B cell (primary cell): ENCODE results near the gene C17orf114.

Experiments
- ATAC-seq: fragments of 200-7000 bp; cut with Tn5 transposase; one replicate; pipeline ENCODE4 v1.10.0; 2021; ENCODE audit warnings: low read depth, mild to moderate bottlenecking, moderate number of reproducible peaks, moderate library complexity
- CTCF ChIA-PET: fragments of 350-600 bp; sonication (Branson Sonifier 250); formaldehyde crosslinking; loops from one replicate; lab custom pipeline; 2021; ENCODE audit warnings: antibody characterized with exemption, inconsistent platforms; lab: Charles Lee
- POLR2A ChIA-PET: fragments of 350-600 bp; sonication (Branson Sonifier 250); formaldehyde crosslinking; loops from one replicate; lab custom pipeline; 2021; ENCODE audit warnings: antibody characterized with exemption; lab: Charles Lee
- DNase-seq: peaks from one replicate; pipeline ENCODE4 v3.0.0; 2013
- H2AFZ ChIP-seq: 2 replicates; pipeline ENCODE4 v1.6.1; 2012; ENCODE audit warnings: mild to moderate bottlenecking, low read depth, low read length; ENCODE audit not compliant: insufficient read depth, poor library complexity, severe bottlenecking
- H3K27ac ChIP-seq, 2 donors: 1 replicate in 1 of 2; 2 replicates in 1 of 2; pipeline ENCODE4 v1.5.1; 2012 to 2013; ENCODE audit warnings: low read length in 2 of 2, mild to moderate bottlenecking in 2 of 2, moderate library complexity in 1 of 2
- H3K27me3 ChIP-seq, 4 experiments: fragments of 200-600 bp in 1 of 4; sonication (generic) in 1 of 4; replicated peaks in 1 of 4; 1 replicate in 2 of 4; 2 replicates in 2 of 4; pipeline versions ENCODE4 v1.6.1 to v1.7.0; 2013 to 2016; ENCODE audit warnings: low read length in 3 of 4, mild to moderate bottlenecking in 2 of 4, mixed read lengths in 1 of 4, moderate library complexity in 1 of 4; ENCODE audit not compliant: insufficient read depth in 4 of 4, control insufficient read depth in 3 of 4; ENCODE audit errors: control extremely low read depth in 1 of 4
- H3K36me3 ChIP-seq, 2 experiments: replicated peaks in 1 of 2; 1 replicate in 1 of 2; 2 replicates in 1 of 2; pipeline versions ENCODE4 v1.6.1 to v1.7.1; 2013; ENCODE audit warnings: low read length in 1 of 2; ENCODE audit not compliant: insufficient read depth in 2 of 2, control insufficient read depth in 1 of 2; ENCODE audit errors: control extremely low read depth in 1 of 2, extremely low read depth in 1 of 2
- H3K4me1 ChIP-seq, 2 donors: fragments of 200-600 bp in 1 of 2; sonication (generic) in 1 of 2; 1 replicate in 1 of 2; 2 replicates in 1 of 2; pipeline versions ENCODE4 v1.5.1 to v1.6.1; 2013 to 2017; ENCODE audit warnings: low read length in 2 of 2; ENCODE audit not compliant: control insufficient read depth in 2 of 2, insufficient read depth in 2 of 2
- H3K4me2 ChIP-seq: replicated peaks from 2 replicates; pipeline ENCODE3; 2012; ENCODE audit warnings: mild to moderate bottlenecking, low read depth, low read length; ENCODE audit not compliant: poor library complexity, severe bottlenecking
- H3K4me3 ChIP-seq, 5 experiments: fragments of 200-600 bp in 1 of 5; sonication (generic) in 1 of 5; 1 replicate in 3 of 5; 2 replicates in 2 of 5; pipeline versions ENCODE4 v1.5.1 to v1.7.0; 2011 to 2016; ENCODE audit warnings: low read length in 4 of 5, mild to moderate bottlenecking in 4 of 5, low read depth in 2 of 5, control low read depth in 1 of 5, moderate library complexity in 1 of 5; ENCODE audit not compliant: insufficient read depth in 1 of 5; ENCODE audit errors: control extremely low read depth in 1 of 5, extremely low read depth in 1 of 5
- H3K79me2 ChIP-seq: fragments of 200-600 bp; sonication (generic); one replicate; pipeline ENCODE4 v1.6.0; 2016; ENCODE audit warnings: low read length; ENCODE audit not compliant: control insufficient read depth, insufficient read depth
- H3K9ac ChIP-seq: fragments of 200-600 bp; sonication (generic); 2 replicates; pipeline ENCODE4 v1.6.1; 2017; ENCODE audit warnings: mild to moderate bottlenecking, low read length, moderate library complexity
- H3K9me3 ChIP-seq, 3 donors: one replicate each; pipeline versions ENCODE4 v1.6.1 to v1.7.1; 2013; ENCODE audit warnings: low read length in 2 of 3; ENCODE audit not compliant: control insufficient read depth in 2 of 3, insufficient read depth in 1 of 3; ENCODE audit errors: control extremely low read depth in 1 of 3
- H4K20me1 ChIP-seq: 2 replicates; pipeline ENCODE4 v1.6.0; 2012; ENCODE audit warnings: mild to moderate bottlenecking, low read length; ENCODE audit not compliant: insufficient read depth, control insufficient read depth, poor library complexity, severe bottlenecking
- H3K27ac Mint-ChIP-seq: one replicate; pipeline ENCODE4 v1.8.0; 2021; ENCODE audit warnings: mixed read lengths
- H3K27me3 Mint-ChIP-seq: one replicate; pipeline ENCODE4 v1.8.0; 2021; ENCODE audit warnings: mixed read lengths
- H3K4me1 Mint-ChIP-seq: one replicate; pipeline ENCODE4 v1.8.0; 2021; ENCODE audit warnings: mixed read lengths
- H3K4me3 Mint-ChIP-seq: one replicate; pipeline ENCODE4 v1.8.0; 2021; ENCODE audit warnings: mixed read lengths
- H3K9me3 Mint-ChIP-seq: one replicate; pipeline ENCODE4 v1.8.0; 2022; ENCODE audit warnings: mixed read lengths; ENCODE audit not compliant: insufficient read depth
- CTCF ChIP-seq: fragments of 200-600 bp; IDR thresholded peaks from one replicate; pipeline ENCODE4 v1.8.0; 2022; ENCODE audit warnings: antibody characterized with exemption, mild to moderate bottlenecking
- EZH2 ChIP-seq: IDR thresholded peaks from 2 replicates; pipeline ENCODE4 v1.6.1; 2012; ENCODE audit warnings: borderline replicate concordance, low read depth, mild to moderate bottlenecking, moderate library complexity, low read length; ENCODE audit not compliant: insufficient read depth, poor library complexity, severe bottlenecking
- WGBS: methylation state at CpG from one replicate; pipeline ENCODE4 v1.1.5; 2013; ENCODE audit warnings: missing lambda C conversion rate; ENCODE audit not compliant: insufficient coverage; 5-methylcytosine and 5-hydroxymethylcytosine counted together
- intact Hi-C: fragments of 100-400 bp; cut with micrococcal nuclease; formaldehyde crosslinking; loops from one replicate; pipeline ENCODE4 v1.10.0; 2022

The C17orf114 gene

GRCh38 chr17:4846635-4847390 is 44.7 kb upstream of the C17orf114 start:
- H3K4me3 ChIP-seq: no peak overlapping the region
- intact Hi-C loops: no loop called here
- ATAC-seq (no peak), DNase-seq (no peak)
- no peak overlapping the region for H2AFZ ChIP-seq
- no peaks in the 10 kb centered on the region for H3K4me1 ChIP-seq
- H4K20me1 ChIP-seq: peaks cover 97% of the 10 kb centered on the region
- Mint-ChIP-seq H3K27ac (no peak overlapping the region), H3K9me3 (no peaks in the 10 kb centered on the region), H3K4me1 (peaks cover 26% of the 10 kb centered on the region), H3K4me3 (no peak overlapping the region), H3K27me3 (no peaks in the 10 kb centered on the region)
- 92% methylated on average over 10 of the region's 13 CpGs for WGBS
- no peaks in the 10 kb centered on the region for H3K9me3 ChIP-seq
- no peak overlapping the region for H3K9ac ChIP-seq
- H3K27me3 ChIP-seq: no peaks in the 10 kb centered on the region
- H3K27ac ChIP-seq: no peak overlapping the region
- peaks cover 85% of the 10 kb centered on the region for H3K79me2 ChIP-seq
- H3K4me2 ChIP-seq: no peak overlapping the region
- POLR2A ChIA-PET: no interaction called here
- peaks cover 0 to 4% of the 10 kb centered on the region in 2 experiments for H3K36me3 ChIP-seq
- CTCF ChIA-PET: no interaction called here
- TF ChIP-seq CTCF (no peak), EZH2 (no peak)

GRCh38 chr17:4845118-4845517 is 43.0 kb upstream of the C17orf114 start:
- Histone ChIP-seq H3K27me3 (no peaks in the 10 kb centered on the region), H3K27ac (no peak overlapping the region), H4K20me1 (peaks cover 97% of the 10 kb centered on the region), H2AFZ (no peak overlapping the region), H3K9me3 (no peaks in the 10 kb centered on the region), H3K4me3 (no peak overlapping the region), H3K4me1 (no peaks in the 10 kb centered on the region), H3K36me3 (peaks cover 0 to 4% of the 10 kb centered on the region in 2 experiments), H3K9ac (no peak overlapping the region), H3K79me2 (peaks cover 86% of the 10 kb centered on the region), H3K4me2 (no peak overlapping the region)
- DNase-seq (no peak), ATAC-seq (no peak)
- ChIA-PET POLR2A (no interaction called here), CTCF (interaction anchor here (0.6 kb wide), 1 partner anchor 21 kb away, joined by 8 read pairs; no protein-coding TSS in a partner anchor)
- TF ChIP-seq CTCF: no peak
- TF ChIP-seq EZH2: no peak
- Mint-ChIP-seq H3K9me3 (no peaks in the 10 kb centered on the region), H3K4me3 (no peak overlapping the region), H3K27ac (no peak overlapping the region), H3K27me3 (no peaks in the 10 kb centered on the region), H3K4me1 (peaks cover 31% of the 10 kb centered on the region)
- 92% methylated on average over 2 of the region's 5 CpGs for WGBS
- intact Hi-C loops: no loop called here
